GM12878 (cell line): Measurements from ENCODE around the gene CDK5R1. TPM values are rescaled to one million over a fixed set of nuclear protein-coding genes. Genes with fewer than 3 reads are reported as not detected.

Experiments
- ATAC-seq: fragments of 200-7000 bp; cut with Tn5 transposase; 3 replicates; pipeline ENCODE4 v1.9.1; 2020; ENCODE audit warnings: mild to moderate bottlenecking, moderate library complexity
- BruUV-seq: library from RNA; stranded (reverse); fragments of 400-500 nt; replicated peaks from 2 replicates; lab custom pipeline; 2021; lab: Mats Ljungman, UMichigan
- CTCF ChIA-PET: fragments of 300-600 bp; sonication (Branson Sonifier 250); formaldehyde crosslinking; extraction: SDS; loops from one replicate; lab custom pipeline; 2021; ENCODE audit warnings: inconsistent platforms; lab: Yijun Ruan, JAX
- POLR2A ChIA-PET: fragments of 350-600 bp; formaldehyde crosslinking; extraction: SDS; loops from one replicate; lab custom pipeline; 2021; ENCODE audit warnings: inconsistent platforms; lab: Charles Lee
- RAD21 ChIA-PET: fragments of 300-600 bp; sonication (Branson Sonifier 250); formaldehyde crosslinking; loops from one replicate; lab custom pipeline; 2023; ENCODE audit warnings: antibody characterized with exemption; ENCODE audit not compliant: unreplicated experiment; lab: Charles Lee
- SMC1A ChIA-PET: fragments of 300-600 bp; sonication (Branson Sonifier 250); formaldehyde crosslinking; loops from one replicate; lab custom pipeline; 2023; ENCODE audit not compliant: unreplicated experiment, uncharacterized antibody; lab: Charles Lee
- DNase-seq: peaks from one replicate; pipeline ENCODE4 v3.0.0-alpha.2; 2011; ENCODE audit warnings: low read depth, low spot score
- FAIRE-seq: peaks from 3 replicates; lab custom pipeline; 2011; peaks lifted over from hg19 to GRCh38; lab: Jason Lieb, UNC
- H2AFZ ChIP-seq: 2 replicates; pipeline ENCODE4 v1.6.0; 2011; ENCODE audit warnings: low read depth, low read length, control low read depth; ENCODE audit not compliant: control insufficient read depth
- H3K27ac ChIP-seq: 2 replicates; pipeline ENCODE4 v1.5.1; 2011; ENCODE audit warnings: control low read depth; ENCODE audit not compliant: control insufficient read depth, insufficient read depth
- H3K27me3 ChIP-seq, 2 experiments: replicated peaks in 1 of 2; 2 replicates each; pipeline versions ENCODE4 v1.6.0 to v1.6.1; 2011; ENCODE audit warnings: low read length in 1 of 2; ENCODE audit not compliant: control insufficient read depth in 2 of 2, insufficient read depth in 2 of 2
- H3K36me3 ChIP-seq, 2 experiments: 2 replicates each; pipeline ENCODE4 v1.5.1; 2011; ENCODE audit warnings: low read length in 1 of 2; ENCODE audit not compliant: control insufficient read depth in 2 of 2, insufficient read depth in 2 of 2
- H3K4me1 ChIP-seq: 2 replicates; pipeline ENCODE4 v1.6.1; 2011; ENCODE audit warnings: mild to moderate bottlenecking, low read length, moderate library complexity, mixed read lengths; ENCODE audit not compliant: control insufficient read depth, insufficient read depth
- H3K4me2 ChIP-seq: 2 replicates; pipeline ENCODE4 v1.6.0; 2011; ENCODE audit warnings: control low read depth; ENCODE audit not compliant: control insufficient read depth, insufficient read depth
- H3K4me3 ChIP-seq: fragments of 200-600 bp; sonication (generic); 2 replicates; pipeline ENCODE4 v1.5.1; 2016
- H3K79me2 ChIP-seq: 2 replicates; pipeline ENCODE4 v1.6.0; 2011; ENCODE audit warnings: low read length; ENCODE audit not compliant: control insufficient read depth, insufficient read depth
- H3K9ac ChIP-seq: 2 replicates; pipeline ENCODE4 v1.8.0; 2011; ENCODE audit warnings: low read length, control low read depth, mixed read lengths; ENCODE audit not compliant: control insufficient read depth, insufficient read depth
- H3K9me3 ChIP-seq: replicated peaks from 3 replicates; pipeline ENCODE4 v1.5.1; 2011; ENCODE audit warnings: mild to moderate bottlenecking, low read length; ENCODE audit not compliant: control insufficient read depth, insufficient read depth
- H4K20me1 ChIP-seq: 2 replicates; pipeline ENCODE4 v1.6.0; 2011; ENCODE audit not compliant: control insufficient read depth, insufficient read depth
- BCL3 ChIP-seq: IDR thresholded peaks from 2 replicates; pipeline ENCODE4 v1.6.1; 2011; ENCODE audit warnings: borderline replicate concordance, low read depth, mild to moderate bottlenecking, moderate library complexity, low read length; ENCODE audit not compliant: insufficient read depth, poor library complexity, severe bottlenecking
- CBFB ChIP-seq: IDR thresholded peaks from 2 replicates; pipeline ENCODE4 v1.6.1; 2016; ENCODE audit warnings: antibody characterized with exemption, low read depth
- GATAD2B ChIP-seq: fragments of 450-650 bp; conservative IDR thresholded peaks from 2 replicates; pipeline ENCODE4 v1.6.1; 2017; ENCODE audit warnings: low read depth, mild to moderate bottlenecking, moderate library complexity
- KLF5 ChIP-seq: fragments of 450-650 bp; IDR thresholded peaks from 2 replicates; pipeline ENCODE4 v1.6.1; 2014; ENCODE audit warnings: mild to moderate bottlenecking; ENCODE audit not compliant: partially characterized antibody
- LARP7 ChIP-seq: fragments of 450-650 bp; IDR thresholded peaks from 2 replicates; pipeline ENCODE4 v1.6.1; 2017; ENCODE audit warnings: mild to moderate bottlenecking
- MEF2B ChIP-seq: fragments of 450-650 bp; IDR thresholded peaks from 2 replicates; pipeline ENCODE4 v1.6.1; 2018; ENCODE audit warnings: mild to moderate bottlenecking, moderate library complexity; ENCODE audit not compliant: partially characterized antibody, poor library complexity, severe bottlenecking
- MXI1 ChIP-seq: fragments of 150-350 bp; IDR thresholded peaks from 2 replicates; pipeline ENCODE4 v1.6.1; 2011; ENCODE audit warnings: low read depth, mild to moderate bottlenecking, inconsistent platforms, low read length, improper control_type of control experiment
- MYB ChIP-seq: fragments of 150-350 bp; IDR thresholded peaks from 2 replicates; pipeline ENCODE4 v1.6.1; 2014; ENCODE audit warnings: mild to moderate bottlenecking, low read depth, low read length, borderline replicate concordance
- NFXL1 ChIP-seq: fragments of 450-650 bp; IDR thresholded peaks from 2 replicates; pipeline ENCODE4 v1.6.1; 2017; ENCODE audit warnings: antibody characterized with exemption, mild to moderate bottlenecking, borderline replicate concordance
- NFYB ChIP-seq: IDR thresholded peaks from 2 replicates; pipeline ENCODE4 v1.6.1; 2011; ENCODE audit warnings: low read depth, mild to moderate bottlenecking, low read length, improper control_type of control experiment, moderate library complexity; ENCODE audit not compliant: insufficient read depth
- PKNOX1 ChIP-seq: fragments of 450-650 bp; IDR thresholded peaks from 2 replicates; pipeline ENCODE4 v1.6.1; 2016; ENCODE audit warnings: mild to moderate bottlenecking
- SIN3A ChIP-seq: IDR thresholded peaks from 2 replicates; pipeline ENCODE4 v1.6.1; 2012; ENCODE audit warnings: low read depth, low read length, improper control_type of control experiment
- SMARCA5 ChIP-seq: fragments of 450-650 bp; IDR thresholded peaks from 2 replicates; pipeline ENCODE4 v1.6.1; 2017; ENCODE audit warnings: mild to moderate bottlenecking
- ZNF217 ChIP-seq: fragments of 450-650 bp; IDR thresholded peaks from 2 replicates; pipeline ENCODE4 v1.6.1; 2017; ENCODE audit warnings: antibody characterized with exemption, mild to moderate bottlenecking
- WGBS: methylation state at CpG from one replicate; pipeline ENCODE4 v1.1.6; 2016; ENCODE audit warnings: low lambda C conversion rate; ENCODE audit not compliant: insufficient replicate concordance, insufficient coverage; ENCODE audit errors: missing lambda C conversion rate; 5-methylcytosine and 5-hydroxymethylcytosine counted together
- in situ Hi-C: fragments of 300-500 bp; cut with MboI; formaldehyde crosslinking; loops from 9 replicates; pipeline ENCODE4 v1.14.3; 2018; ENCODE audit warnings: mixed read lengths
- intact Hi-C: fragments of 100-400 bp; cut with micrococcal nuclease; formaldehyde crosslinking; loops from one replicate; pipeline ENCODE4 v1.14.2; 2022; ENCODE audit not compliant: unreplicated experiment
- polyA plus RNA-seq, 11 experiments: library from polyadenylated mRNA; depleted of rRNA in 4 of 11; unstranded in 6 of 11; stranded (reverse) in 5 of 11; fragments of >200 nt; fragmentation: Nextera tagmentation in 4 of 11; fragmentation: Illumina TruSeq in 1 of 11; extraction: Ambion mirVana in 4 of 11; extraction: Trizol in 1 of 11; gene quantifications; 1 replicate in 1 of 11; 2 replicates in 10 of 11; pipeline versions ENCODE4 v1.2.1 to v1.2.3, GENCODE V29; 2011 to 2016; ENCODE audit warnings: inconsistent platforms in 2 of 11, missing spikeins in 2 of 11, low read depth in 1 of 11
- total RNA-seq, 4 experiments: library from RNA; depleted of rRNA in 3 of 4; stranded (reverse); fragments of >200 nt in 3 of 4; fragmentation: Illumina TruSeq in 1 of 4; extraction: Trizol in 1 of 4; gene quantifications; 2 replicates each; pipeline versions ENCODE4 v1.2.1 to v1.2.3, GENCODE V29; 2013 to 2021
- TF ChIP-seq, protein P1 (sequence below): fragments of 450-650 bp; IDR thresholded peaks from 2 replicates; pipeline ENCODE4 v1.6.1; 2018; ENCODE audit warnings: mild to moderate bottlenecking, low read depth, moderate library complexity; ENCODE audit not compliant: partially characterized antibody

Gene CDK5R1
- total and polyA plus RNA-seq, 10 of the 15 experiments (the other 5 are each of a cell fraction or from before 2014, with no cell fraction given): 1.1 to 28.3 (median 12.2) TPM

GRCh38 chr17:32498391-32498790 is 11.6 kb downstream of the CDK5R1 start:
- no peak overlapping the region for H3K4me3 ChIP-seq
- intact Hi-C loops: no loop called here
- POLR2A ChIA-PET: interaction anchor here (1.0 kb wide), 1 partner anchor 9 kb away, joined by 6 read pairs; no protein-coding TSS in a partner anchor
- RAD21 ChIA-PET: interaction anchor here (16.4 kb wide), 1 partner anchor 20 kb away, joined by 543 read pairs; no protein-coding TSS in a partner anchor
- no peak overlapping the region for H3K27ac ChIP-seq
- no peaks in the 10 kb centered on the region for H3K79me2 ChIP-seq
- no peak for ATAC-seq
- 84% methylated on average over 9 of the region's 9 CpGs for WGBS
- H3K36me3 ChIP-seq: no peaks in the 10 kb centered on the region; a peak in 1 of 4 replicates
- no TSS peak for BruUV-seq
- H3K9ac ChIP-seq: no peak overlapping the region
- DNase-seq: no peak
- SMC1A ChIA-PET: interaction anchor here (0.8 to 1.4 kb wide), 4 partner anchors 9 to 61 kb away, joined by 3 to 4 read pairs (median 3); no protein-coding TSS in a partner anchor
- CTCF ChIA-PET: no interaction called here
- H4K20me1 ChIP-seq: no peaks in the 10 kb centered on the region
- in situ Hi-C loops: no loop called here
- H3K9me3 ChIP-seq: no peaks in the 10 kb centered on the region
- no peak overlapping the region for H3K4me2 ChIP-seq
- H3K27me3 ChIP-seq: no peaks in the 10 kb centered on the region
- H3K4me1 ChIP-seq: peaks cover 17% of the 10 kb centered on the region
- no peak for FAIRE-seq
- H2AFZ ChIP-seq: no peak overlapping the region
- TF ChIP-seq NFXL1 (no peak), SIN3A (no peak), MYB (no peak), NFYB (no peak), GATAD2B (no peak), KLF5 (no peak), PKNOX1 (no peak), MXI1 (no peak), LARP7 (no peak), ZNF217 (no peak), MEF2B (no peak), CBFB (no peak), SMARCA5 (no peak), BCL3 (no peak)
- TF ChIP-seq, protein P1, sequence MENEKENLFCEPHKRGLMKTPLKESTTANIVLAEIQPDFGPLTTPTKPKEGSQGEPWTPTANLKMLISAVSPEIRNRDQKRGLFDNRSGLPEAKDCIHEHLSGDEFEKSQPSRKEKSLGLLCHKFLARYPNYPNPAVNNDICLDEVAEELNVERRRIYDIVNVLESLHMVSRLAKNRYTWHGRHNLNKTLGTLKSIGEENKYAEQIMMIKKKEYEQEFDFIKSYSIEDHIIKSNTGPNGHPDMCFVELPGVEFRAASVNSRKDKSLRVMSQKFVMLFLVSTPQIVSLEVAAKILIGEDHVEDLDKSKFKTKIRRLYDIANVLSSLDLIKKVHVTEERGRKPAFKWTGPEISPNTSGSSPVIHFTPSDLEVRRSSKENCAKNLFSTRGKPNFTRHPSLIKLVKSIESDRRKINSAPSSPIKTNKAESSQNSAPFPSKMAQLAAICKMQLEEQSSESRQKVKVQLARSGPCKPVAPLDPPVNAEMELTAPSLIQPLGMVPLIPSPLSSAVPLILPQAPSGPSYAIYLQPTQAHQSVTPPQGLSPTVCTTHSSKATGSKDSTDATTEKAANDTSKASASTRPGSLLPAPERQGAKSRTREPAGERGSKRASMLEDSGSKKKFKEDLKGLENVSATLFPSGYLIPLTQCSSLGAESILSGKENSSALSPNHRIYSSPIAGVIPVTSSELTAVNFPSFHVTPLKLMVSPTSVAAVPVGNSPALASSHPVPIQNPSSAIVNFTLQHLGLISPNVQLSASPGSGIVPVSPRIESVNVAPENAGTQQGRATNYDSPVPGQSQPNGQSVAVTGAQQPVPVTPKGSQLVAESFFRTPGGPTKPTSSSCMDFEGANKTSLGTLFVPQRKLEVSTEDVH: no peak
